NCI-H2196 (cell line): ENCODE results near the gene OR13J1.
A peak's percentile ranks its signal among the peaks of the same experiment; 100 is the strongest.
"Not testable (repeated sequence)": the region's sequence is repeated elsewhere in the genome, so short reads cannot be mapped to it uniquely, and the experiment has no call there.

Source experiments
- DNase-seq: peaks from one replicate; lab custom pipeline; 2025; ENCODE audit not compliant: unreplicated experiment; lab: John Stamatoyannopoulos, UW

Gene OR13J1

DNA sequence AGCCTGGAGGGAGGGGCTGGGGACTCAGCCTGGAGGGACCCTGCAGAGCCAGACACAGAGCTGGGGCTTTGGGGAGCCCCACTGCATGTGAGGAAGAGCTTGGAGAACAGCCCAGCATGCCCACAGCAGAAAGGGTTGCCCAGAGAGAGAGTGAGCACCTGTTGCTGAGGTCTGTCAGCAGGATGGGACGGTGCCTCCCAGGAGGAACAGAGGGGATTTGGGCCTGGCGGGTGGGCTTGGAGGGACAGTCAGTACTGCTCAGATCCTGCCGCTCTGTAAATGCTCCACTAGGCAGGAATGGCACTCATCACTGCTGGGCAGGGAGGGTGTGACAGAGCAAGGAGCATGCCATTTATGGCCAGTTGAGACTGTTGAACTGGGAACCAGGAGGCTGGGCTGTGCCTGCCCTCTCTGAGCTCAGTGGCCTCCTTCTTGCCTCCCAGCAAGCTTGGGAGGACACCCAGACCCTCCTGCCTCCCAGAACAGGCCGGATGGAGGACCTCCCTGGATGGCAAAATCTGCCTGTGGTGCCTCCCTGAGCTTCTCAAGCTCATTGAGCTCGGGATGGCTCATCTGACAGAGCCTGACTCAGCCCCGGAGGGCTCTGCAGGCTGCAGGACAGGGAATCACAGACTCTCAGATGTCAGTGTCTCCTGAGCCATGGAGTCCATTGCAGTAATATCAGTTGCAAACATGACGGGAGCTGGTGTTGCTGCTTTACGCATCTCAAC is 35.0 kb upstream of the OR13J1 start:
- DNase-seq = no peak

DNA sequence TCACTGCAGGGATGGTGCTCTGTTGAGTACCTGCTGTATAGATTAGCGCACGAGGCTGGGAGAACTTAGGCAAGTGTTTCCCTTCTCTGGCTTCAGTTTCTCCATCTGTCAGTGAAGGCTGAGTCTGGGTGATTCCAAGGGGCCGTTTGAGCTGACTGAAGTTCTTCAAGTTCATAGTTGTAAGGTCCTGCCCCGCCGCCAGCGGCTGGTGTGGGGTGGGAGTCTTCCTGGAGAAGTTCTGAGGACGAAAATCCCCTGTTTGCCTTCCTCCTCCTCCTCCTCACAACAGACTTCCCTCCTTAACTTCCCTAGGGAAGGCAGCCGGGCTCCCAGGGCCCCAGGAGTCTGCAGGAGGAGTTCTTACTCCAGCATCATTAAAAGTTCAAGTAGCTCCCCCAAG is 34.1 kb upstream of the OR13J1 start:
- no peak for DNase-seq

DNA sequence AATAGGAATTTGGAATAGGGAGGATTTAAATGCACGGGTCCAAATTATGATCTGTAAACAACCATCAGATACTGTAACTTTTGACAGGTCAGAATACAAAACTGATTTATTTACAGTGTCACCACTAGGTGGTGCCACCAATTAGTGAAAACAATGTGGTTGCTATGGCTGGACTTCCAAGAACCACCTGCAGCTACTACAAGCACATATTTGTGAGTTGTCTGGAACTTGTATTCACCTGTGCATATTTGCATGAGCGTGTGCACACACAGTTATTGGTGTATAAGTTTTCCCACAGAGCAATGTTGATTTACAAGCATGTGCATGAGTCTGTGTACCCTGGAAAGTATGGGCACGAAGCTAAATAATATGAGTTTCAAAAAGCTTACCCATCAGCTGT is 32.8 kb upstream of the OR13J1 start:
- peak; percentile 62 for DNase-seq

DNA sequence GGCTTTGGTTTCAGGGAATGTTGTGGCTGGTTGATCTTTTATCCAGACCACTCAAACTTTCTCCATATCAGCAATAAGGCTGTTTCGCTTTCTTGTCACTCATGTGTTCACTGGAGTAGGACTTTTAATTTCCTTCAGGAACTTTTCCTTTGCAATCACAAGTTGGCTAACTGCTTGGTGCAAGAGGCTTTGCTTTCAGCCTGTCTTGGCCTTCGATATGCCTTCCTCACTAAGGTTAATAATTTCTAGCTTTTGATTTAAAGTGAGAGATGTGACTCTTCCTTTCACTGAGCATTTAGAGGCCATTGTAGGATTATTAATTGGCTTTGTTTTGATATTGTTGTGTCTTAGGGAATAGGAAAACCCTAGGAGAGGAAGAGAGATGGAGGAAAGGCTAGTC is 28.8 kb upstream of the OR13J1 start:
- no peak for DNase-seq

DNA sequence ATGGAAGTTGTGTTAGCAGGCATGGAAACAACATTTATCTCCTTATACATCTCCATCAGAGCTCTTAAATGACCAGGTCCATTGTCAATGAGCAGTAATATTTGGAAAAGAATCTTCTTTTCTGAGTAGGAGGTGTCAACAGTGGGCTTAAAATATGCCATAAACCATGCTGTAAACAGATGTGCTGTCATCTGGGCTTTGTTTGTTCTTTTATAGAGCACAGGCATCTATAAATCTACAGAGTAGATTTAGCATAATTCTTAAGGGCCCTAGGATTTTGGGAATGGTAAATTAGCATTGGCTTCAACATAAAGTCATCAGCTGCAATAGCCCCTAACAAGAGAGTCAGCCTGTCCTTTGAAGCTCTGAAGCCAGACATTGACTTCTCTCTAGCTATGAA is 28.1 kb upstream of the OR13J1 start:
- DNase-seq = no peak

DNA sequence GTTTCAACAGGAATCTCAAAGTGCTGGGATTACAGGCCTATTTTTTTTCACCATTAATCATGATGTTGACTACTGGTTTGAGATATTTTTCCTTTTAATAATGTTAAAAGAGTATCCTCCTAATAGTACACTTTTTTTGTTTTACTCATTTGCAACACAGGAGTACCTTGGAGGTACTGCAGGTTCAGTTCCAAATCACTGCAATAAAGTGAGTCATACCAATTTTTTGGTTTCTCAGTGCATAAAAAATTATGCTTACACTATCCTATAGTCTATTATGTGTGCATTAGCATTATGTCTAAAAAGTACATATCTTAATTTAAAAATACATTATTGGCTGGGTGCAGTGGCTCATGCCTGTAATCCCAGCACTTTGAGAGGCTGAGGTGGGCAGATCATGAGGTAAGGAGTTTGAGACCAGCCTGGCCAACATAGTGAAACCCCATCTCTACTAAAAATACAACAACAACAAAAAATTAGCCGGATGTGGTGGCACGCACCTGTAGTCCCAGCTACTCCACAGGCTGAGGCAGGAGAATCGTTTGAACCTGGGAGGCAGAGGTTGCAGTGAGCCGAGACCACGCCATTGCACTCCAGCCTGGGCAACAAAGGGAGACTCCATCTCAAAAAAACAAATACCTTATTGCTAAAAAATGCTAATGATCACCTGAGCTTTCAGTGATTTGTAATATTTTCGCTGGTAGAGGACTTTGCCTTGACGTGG is 27.3 kb upstream of the OR13J1 start:
- DNase-seq = not testable (repeated sequence)

DNA sequence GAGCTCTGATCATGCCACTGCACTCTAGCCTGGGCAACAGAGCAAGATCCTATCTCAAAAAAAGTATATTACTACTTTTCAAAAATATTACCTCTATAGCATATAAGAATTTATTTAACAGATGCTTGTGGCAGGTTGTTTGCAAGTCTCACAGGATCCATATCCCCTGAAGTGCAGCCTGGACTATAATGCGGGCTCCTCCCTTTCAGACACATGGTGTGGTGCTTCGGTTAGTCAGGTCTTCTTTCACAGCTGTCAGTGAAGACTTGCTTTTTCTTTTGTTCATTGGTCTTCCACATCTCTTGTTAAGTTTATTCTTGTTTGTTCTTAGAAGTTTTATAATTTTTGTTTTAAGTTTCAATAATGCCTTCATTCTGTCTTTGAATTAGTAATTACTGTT is 26.4 kb upstream of the OR13J1 start:
- no peak for DNase-seq

DNA sequence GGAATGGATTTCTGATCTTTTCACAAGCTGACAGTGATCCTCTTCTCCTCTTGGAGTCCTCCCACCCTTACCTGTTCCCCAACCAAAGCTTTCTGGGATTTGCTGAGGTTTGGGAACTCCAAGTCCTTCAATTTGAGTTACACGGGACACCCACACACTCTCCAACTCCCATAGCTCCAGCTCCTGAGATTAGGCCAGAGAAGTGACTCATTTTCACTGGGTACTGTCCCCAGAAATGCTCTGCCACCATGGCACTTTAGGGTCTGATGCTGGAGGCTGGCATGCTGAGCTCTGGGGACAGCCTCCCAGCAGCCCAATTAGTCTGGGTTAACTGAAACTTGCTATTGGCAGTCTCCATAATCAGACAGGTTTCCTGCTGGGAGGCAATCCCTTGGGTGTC is 21.9 kb upstream of the OR13J1 start:
- DNase-seq = no peak

DNA sequence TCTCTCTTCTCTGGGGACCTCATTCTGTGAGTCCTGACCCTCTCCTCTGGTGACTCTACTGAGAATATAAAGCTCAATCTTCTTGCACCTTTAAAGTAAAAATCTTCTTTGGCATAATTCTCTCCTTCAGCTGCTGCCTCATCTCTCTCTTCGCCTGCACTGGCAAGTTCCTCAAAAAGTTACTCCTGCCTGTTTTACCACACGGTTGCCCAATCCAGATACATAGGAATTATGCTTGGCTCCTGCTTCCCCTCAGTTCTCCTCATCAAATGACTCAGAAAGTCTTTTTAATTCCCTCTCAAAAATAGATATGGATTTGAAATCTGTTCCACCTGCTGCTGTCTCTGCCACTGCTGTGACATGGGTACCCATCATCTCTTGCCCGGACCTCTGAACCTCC is 21.4 kb upstream of the OR13J1 start:
- no peak for DNase-seq

DNA sequence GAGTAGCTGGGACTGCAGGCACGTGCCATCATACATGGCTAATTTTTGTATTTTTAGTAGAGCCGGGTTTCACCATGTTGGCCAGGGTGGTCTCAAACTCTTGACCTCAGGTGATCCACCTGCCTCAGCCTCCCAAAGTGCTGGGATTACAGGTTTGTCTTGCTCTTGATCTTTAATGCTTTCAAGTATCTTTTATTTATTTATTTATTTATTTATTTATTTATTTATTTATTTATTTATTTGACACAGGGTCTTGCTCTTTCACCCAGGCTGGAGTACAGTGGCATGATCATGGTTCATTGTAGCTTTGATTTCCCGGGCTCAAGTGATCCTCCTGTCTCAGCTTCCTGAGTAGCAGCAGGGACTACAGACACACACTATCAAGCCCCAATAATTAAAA is 14.7 kb upstream of the OR13J1 start:
- not testable (repeated sequence) for DNase-seq

DNA sequence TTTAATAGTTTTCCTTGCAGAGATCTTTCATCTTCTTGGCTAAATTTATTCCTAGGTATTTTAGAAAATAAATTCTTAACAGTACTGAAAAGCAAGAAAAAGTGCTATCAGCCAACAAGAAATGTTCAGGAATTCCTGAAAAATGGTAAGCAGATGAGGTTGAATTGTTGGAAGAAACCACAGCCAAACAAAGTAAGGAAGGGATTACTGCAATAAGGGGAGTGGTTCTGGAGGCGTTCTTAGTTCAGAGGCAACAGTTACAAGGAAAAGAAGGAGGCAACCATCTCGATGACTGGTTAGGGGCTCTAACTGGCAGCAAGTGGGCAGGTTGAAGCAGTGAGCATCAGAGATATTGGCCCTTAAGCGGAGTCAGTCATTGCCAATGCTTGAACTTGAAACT is 12.8 kb upstream of the OR13J1 start:
- no peak for DNase-seq

DNA sequence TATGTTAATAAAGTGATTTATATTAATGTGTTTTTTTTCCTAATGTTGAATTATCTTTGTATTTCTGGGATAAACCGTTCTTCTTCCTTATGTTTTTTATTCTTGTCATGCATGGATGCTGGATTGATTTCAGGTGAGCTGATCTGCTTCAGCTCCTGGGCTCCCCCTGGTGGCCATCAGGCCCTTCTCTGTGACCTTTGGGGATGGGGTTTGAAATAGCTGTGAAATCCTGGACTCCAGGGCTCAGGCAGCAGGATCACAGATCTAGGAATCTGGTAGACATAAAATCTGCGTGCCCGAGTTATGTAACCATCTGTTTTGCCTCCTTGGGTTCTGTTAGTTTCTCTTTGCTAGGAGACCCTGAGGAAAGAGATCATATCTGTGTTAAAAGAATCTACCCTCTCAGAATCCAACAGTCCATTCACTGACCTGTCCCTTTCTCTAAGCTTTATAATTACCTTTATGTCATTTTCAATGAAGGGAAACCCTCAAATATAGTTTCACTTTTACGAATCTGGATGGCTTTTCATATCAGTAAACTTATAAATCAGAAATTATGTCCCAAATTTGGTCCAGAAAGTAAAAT is 12.2 kb upstream of the OR13J1 start:
- peak; percentile 87 for DNase-seq

DNA sequence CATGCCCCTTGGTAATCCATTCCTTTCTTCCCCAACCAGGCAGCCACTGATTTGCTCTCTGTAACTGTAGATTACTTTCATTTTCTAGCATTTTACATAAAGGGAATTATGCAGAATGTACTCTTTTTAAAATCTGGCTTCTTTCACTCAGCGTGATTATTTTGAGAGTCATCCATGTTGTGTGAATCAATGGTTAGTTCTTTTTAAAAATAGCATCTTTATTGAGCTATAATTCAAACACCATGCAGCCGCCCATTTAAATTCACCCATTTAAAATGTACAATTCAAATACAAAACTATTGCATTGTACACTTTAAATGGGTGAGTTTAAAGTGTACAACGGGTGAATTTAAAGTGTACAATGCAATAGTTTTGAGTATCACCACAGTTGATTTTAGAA is 2.3 kb upstream of the OR13J1 start:
- no peak for DNase-seq

DNA sequence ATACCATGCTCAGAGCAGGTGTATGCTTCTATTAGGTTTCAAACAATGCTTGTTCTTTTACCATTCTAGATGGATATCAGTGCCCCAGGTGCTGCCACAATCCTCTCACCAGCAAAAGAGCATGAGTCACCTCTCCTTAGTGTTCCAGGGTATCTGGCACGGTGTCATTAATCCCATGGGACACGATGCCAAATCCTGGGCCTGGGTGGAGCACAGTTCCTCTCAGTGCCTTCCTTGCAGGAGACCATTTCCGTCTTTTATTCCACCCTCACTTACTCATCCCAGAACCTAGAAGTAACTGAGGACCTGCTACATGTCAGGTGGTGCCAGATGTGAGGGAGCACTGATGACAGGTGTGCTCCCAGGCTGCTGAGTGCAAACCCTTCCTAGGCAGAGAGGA is 1.3 kb upstream of the OR13J1 start:
- DNase-seq = peak; percentile 70

DNA sequence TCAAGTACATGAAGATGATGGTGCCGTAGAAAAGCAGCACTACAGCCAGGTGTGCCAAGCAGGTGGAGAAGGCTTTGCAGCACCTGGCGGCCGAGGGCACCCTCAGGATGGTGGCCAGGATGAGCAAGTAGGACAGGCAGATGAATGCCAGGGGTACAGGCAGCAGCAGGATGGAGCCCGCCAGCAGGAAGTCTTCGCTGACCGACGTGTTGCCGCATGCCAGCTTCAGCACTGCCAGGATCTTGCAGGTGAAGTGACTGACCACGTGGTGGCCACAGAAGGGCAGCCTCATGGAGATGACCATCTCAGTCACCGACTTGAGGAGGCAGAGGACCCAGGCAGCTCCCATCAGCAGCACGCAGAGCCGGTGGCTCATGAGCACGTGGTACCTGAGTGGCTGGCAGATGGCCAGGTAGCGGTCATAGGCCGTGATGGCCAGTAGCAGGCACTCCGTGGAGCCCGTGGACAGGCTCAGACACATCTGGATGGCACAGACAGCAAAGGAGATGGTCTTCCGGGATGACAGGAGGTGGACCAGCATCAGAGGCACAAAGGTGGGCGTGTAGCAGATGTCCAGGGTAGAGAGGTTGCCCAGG is 482 bp downstream of the OR13J1 start:
- DNase-seq = peak; percentile 21

DNA sequence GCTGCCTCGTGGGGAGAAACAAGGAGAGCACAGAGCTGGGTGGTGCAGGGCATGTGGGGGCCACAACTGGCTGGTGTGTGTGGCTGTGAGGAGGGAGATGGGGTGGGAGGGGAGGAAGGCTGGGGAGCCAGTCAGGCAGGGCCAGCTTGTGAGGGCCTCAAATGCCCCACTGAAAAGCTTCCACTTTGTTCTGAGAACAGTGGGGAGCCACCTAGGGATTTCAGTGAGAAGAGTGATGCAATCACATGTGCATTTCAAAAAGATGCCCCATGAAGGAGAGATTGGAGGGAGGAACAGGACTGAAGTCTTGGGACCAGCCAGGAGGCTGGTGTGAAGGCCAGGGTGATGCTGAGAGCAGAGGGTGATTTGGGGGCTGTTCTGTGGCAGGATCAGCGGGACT is 1.3 kb downstream of the OR13J1 start:
- no peak for DNase-seq

DNA sequence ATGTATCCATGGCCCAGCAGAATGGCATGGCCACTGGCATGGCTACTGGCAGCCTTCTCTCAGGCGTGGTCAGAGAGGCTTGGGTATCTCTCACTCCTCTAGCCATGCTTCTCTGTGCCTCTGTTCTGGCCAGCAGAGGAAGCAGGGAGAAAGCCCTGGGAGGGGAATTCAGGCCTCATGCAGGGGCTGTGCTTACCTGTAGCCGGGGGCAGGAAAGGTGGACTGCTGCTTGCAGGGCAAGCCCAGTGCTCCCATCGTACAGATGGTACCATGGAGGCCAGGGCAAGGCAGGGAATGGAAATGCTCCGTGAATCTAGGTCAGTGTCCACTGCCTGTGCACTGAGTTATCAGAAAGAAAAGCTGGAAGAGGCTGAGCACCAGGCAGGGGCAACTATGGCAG is 2.7 kb downstream of the OR13J1 start:
- DNase-seq = no peak

DNA sequence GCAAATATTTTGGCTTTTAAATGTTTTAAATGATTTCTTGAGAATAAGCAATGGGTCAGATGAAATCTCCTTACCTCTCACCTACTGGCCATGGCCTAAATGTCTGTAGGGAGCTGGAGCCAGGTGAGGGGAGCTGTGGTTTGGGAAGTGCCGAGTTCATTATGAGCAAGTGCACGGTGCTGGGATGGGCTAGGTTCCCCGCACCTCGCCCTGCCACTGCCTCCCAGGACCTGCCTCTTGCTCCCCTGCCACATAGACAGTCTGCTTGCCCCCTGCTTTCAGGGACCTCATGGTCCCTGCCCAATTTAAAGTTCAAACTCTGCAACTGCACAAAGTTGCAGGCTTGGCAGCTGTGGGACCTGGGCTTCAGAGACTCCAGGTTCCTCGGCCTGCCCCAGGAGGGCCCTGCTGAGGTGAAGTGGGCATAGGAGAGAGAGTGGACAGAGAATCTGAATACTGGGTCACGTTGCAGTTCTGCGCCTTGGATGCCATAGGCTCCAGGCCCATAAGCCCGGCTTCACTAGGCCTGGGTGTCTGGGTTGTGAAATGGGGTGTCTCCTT is 5.4 kb downstream of the OR13J1 start:
- DNase-seq = no peak

DNA sequence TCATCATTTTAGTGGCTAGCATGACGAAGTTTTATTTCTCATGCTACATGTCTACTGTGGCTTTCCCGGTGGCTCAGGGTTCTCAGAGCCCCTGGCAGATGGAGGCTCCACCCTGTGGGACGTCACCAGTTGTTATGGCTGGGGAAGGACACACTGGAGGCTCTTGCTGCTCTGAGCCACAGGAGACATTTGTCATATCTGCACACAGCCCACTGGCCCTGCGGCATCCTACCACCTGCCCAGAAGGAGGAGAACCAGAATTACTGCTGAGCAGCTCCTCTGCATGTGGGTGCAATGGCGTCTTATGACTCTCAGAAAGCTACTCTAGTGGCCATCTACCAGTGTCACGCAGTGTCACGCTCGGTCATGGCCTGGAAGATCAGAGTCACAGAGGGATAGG is 6.6 kb downstream of the OR13J1 start:
- DNase-seq = no peak

DNA sequence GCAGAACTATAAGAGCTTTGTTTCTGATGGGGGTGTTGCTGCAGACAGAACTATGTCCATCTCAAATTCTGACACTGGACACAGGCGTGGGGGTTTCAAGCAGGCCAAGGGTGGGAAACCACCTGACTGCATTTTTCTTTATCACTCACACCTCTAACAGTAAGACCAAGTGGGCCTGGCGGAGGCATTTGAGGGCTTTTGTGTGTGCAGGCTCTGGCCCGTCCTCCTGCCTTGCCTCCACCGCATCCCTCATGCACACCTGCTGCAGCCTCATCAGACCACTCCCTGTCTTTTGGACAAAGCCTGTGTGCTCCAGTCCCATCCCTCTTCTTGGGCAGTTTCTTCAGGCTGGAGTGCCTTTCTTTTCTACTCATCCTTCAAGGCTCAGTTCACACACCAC is 7.9 kb downstream of the OR13J1 start:
- DNase-seq = no peak

DNA sequence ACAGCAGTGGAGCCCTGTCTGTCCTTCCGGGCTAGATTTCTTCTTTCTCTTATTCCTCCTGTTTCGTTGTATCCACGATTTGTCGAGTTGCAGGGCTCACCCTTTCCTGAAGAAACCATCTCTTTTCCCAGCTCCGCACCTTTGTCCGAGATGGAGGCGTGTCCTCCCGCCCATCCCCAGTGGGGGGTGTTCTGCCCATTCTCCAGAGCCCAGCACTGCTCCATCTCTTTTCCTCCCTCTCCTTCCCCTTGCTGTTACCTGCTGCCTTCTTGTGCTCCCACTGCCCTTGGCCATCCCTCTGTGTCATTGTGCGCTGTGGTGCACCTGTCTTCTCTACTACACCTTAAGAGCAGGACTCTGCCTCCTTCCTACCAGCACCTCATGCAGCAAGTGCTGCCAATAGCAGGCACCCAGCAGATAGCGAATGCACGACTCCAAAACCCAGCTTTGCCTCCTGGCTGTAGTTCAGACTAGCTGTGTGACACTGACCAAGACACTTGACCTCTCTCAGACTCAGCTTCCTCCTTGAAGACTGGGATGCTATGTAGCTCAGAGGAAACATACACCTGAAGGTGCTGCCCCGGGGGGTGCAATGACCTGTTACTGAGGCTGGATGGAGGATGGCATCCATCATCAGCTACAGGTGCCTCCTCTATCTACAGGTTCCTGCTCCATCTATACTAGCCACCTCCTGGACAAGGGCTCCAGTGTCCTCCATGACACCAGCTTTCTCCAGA is 8.9 kb downstream of the OR13J1 start:
- no peak for DNase-seq
